Left ventricle myocardium inferior (tissue), 1 donor: Measurements from ENCODE around the gene OR2C3. TPM values are rescaled to one million over a fixed set of nuclear protein-coding genes. Genes with fewer than 3 reads are reported as not detected.

Experiments used
- DNase-seq: peaks from one replicate; pipeline ENCODE4 v3.0.0-alpha.2; 2020
- H3K27ac ChIP-seq: fragments of 200-600 bp; replicated peaks from 2 replicates; pipeline ENCODE4 v1.8.0; 2021
- H3K27me3 ChIP-seq: fragments of 200-600 bp; 2 replicates; pipeline ENCODE4 v1.8.0; 2021; ENCODE audit warnings: low read depth
- H3K36me3 ChIP-seq: fragments of 200-600 bp; 2 replicates; pipeline ENCODE4 v1.8.0; 2021
- H3K4me1 ChIP-seq: fragments of 200-600 bp; 2 replicates; pipeline ENCODE4 v1.8.0; 2021
- H3K4me3 ChIP-seq: fragments of 200-600 bp; 2 replicates; pipeline ENCODE4 v1.8.0; 2021; ENCODE audit warnings: mild to moderate bottlenecking, moderate library complexity
- H3K9me3 ChIP-seq: fragments of 200-600 bp; replicated peaks from 2 replicates; pipeline ENCODE4 v1.8.0; 2021
- CTCF ChIP-seq: fragments of 200-600 bp; IDR thresholded peaks from 2 replicates; pipeline ENCODE4 v1.8.0; 2021; ENCODE audit warnings: antibody characterized with exemption, mild to moderate bottlenecking, borderline replicate concordance
- intact Hi-C: fragments of 100-400 bp; cut with micrococcal nuclease; formaldehyde crosslinking; loops from one replicate; pipeline ENCODE4 v1.11.0; 2022
- total RNA-seq: library from RNA; stranded (reverse); fragmentation: NEBNext Ultra II Directional; extraction: Animal tissue kit (Norgen Biotek cat#: 25700); gene quantifications from one replicate; pipeline ENCODE4 v1.2.1, GENCODE V29; 2021
- donor health status: DM: no; HTN: yes; CAD: no; lungs with severe emphysema.

Gene OR2C3
- total RNA-seq, 1 donor from 2014 or later, result not detected

GRCh38 chr1:247548769-247549182 is 12.5 kb upstream of the OR2C3 start, which contains the start of gene GCSAML:
Gene GCSAML, plus strand, starts transcription at chr1:247549134. Its CDS starts 58 bp downstream, at chr1:247549192.
- DNase-seq, result no peak
- H3K9me3 ChIP-seq, result no peaks in the 10 kb centered on the region
- no peaks in the 10 kb centered on the region for H3K4me1 ChIP-seq
- H3K4me3 ChIP-seq, result no peak within 1 kb of the TSS
- H3K27ac ChIP-seq, result no peak within 1 kb of the TSS
- intact Hi-C loops, result no loop called here
- TF ChIP-seq CTCF, result no peak
- H3K27me3 ChIP-seq, result no peaks in the 10 kb centered on the region
- H3K36me3 ChIP-seq, result no peaks in the 10 kb centered on the region

- Histone ChIP-seq H3K27ac (no peak overlapping the region), H3K4me1 (no peaks in the 10 kb centered on the region), H3K4me3 (no peak overlapping the region), H3K9me3 (no peaks in the 10 kb centered on the region), H3K27me3 (no peaks in the 10 kb centered on the region), H3K36me3 (no peaks in the 10 kb centered on the region)
- intact Hi-C loops, result no loop called here
- no peak for TF ChIP-seq CTCF
- DNase-seq, result no peak
Observed at GRCh38 chr1:247548092-247548491, 11.9 kb upstream of the OR2C3 start.

- Histone ChIP-seq H3K4me1 (no peaks in the 10 kb centered on the region), H3K36me3 (no peaks in the 10 kb centered on the region), H3K27ac (no peak overlapping the region), H3K27me3 (no peaks in the 10 kb centered on the region), H3K4me3 (no peak overlapping the region), H3K9me3 (peaks cover under 1% of the 10 kb centered on the region)
- no peak for DNase-seq
- intact Hi-C loops, result no loop called here
- TF ChIP-seq CTCF, result no peak
Observed at GRCh38 chr1:247542811-247543210, 6.6 kb upstream of the OR2C3 start.

- peaks cover 7% of the 10 kb centered on the region for H3K9me3 ChIP-seq
- no peak for DNase-seq
- no peak overlapping the region for H3K4me3 ChIP-seq
- no peak for TF ChIP-seq CTCF
- H3K36me3 ChIP-seq, result no peaks in the 10 kb centered on the region
- H3K27me3 ChIP-seq, result no peaks in the 10 kb centered on the region
- intact Hi-C loops, result no loop called here
- H3K27ac ChIP-seq, result no peak overlapping the region
- no peaks in the 10 kb centered on the region for H3K4me1 ChIP-seq
Observed at GRCh38 chr1:247540581-247540980, 4.3 kb upstream of the OR2C3 start.

- no peak overlapping the region for H3K27ac ChIP-seq
- no peaks in the 10 kb centered on the region for H3K27me3 ChIP-seq
- H3K4me3 ChIP-seq, result no peak overlapping the region
- DNase-seq, result no peak
- intact Hi-C loops, result no loop called here
- TF ChIP-seq CTCF, result no peak
- peaks cover 7% of the 10 kb centered on the region for H3K9me3 ChIP-seq
- H3K36me3 ChIP-seq, result no peaks in the 10 kb centered on the region
- H3K4me1 ChIP-seq, result no peaks in the 10 kb centered on the region
Observed at GRCh38 chr1:247539215-247539614, 3.0 kb upstream of the OR2C3 start.

- H3K4me3 ChIP-seq, result no peak overlapping the region
- no peaks in the 10 kb centered on the region for H3K4me1 ChIP-seq
- no peaks in the 10 kb centered on the region for H3K36me3 ChIP-seq
- H3K27me3 ChIP-seq, result no peaks in the 10 kb centered on the region
- TF ChIP-seq CTCF, result no peak
- peaks cover 7% of the 10 kb centered on the region for H3K9me3 ChIP-seq
- no peak overlapping the region for H3K27ac ChIP-seq
- DNase-seq, result no peak
- intact Hi-C loops, result no loop called here
Observed at GRCh38 chr1:247538561-247538960, 2.3 kb upstream of the OR2C3 start.
